ENCODE data around the gene PTMS.
A peak's percentile ranks its signal among the peaks of the same experiment; 100 is the strongest.

PTMS gene

GRCh38 chr12:6752167-6752920 is 13.8 kb upstream of the PTMS start:
- DNase-seq (ENCODE audit: low read depth), result no peak

- DNase-seq (ENCODE audit: low read depth), result peak; percentile 94
These were observed 13.0 kb upstream of the PTMS start, which contains the start of gene MLF2 for GRCh38 chr12:6752921-6753771. Gene MLF2, minus strand, starts transcription at chr12:6753141. Its CDS starts 807 bp downstream, at chr12:6752334.

GRCh38 chr12:6753772-6754356 is 12.3 kb upstream of the PTMS start:
- no peak for DNase-seq (ENCODE audit: low read depth)

GRCh38 chr12:6754411-6754810 is 11.8 kb upstream of the PTMS start:
- DNase-seq (ENCODE audit: low read depth), result no peak

- DNase-seq (ENCODE audit: low read depth), result no peak
These were observed 9.0 kb upstream of the PTMS start for GRCh38 chr12:6757028-6757690.

GRCh38 chr12:6758506-6759095 is 7.6 kb upstream of the PTMS start:
- no peak for DNase-seq (ENCODE audit: low read depth)

GRCh38 chr12:6759741-6760140 is 6.4 kb upstream of the PTMS start:
- no peak for DNase-seq (ENCODE audit: low read depth)

GRCh38 chr12:6763380-6763779 is 2.8 kb upstream of the PTMS start:
- DNase-seq (ENCODE audit: low read depth), result no peak

- DNase-seq (ENCODE audit: low read depth), result no peak
These were observed 1.9 kb upstream of the PTMS start for GRCh38 chr12:6764011-6764828.

GRCh38 chr12:6765048-6765633 is 1.0 kb upstream of the PTMS start:
- DNase-seq (ENCODE audit: low read depth), result no peak

- DNase-seq (ENCODE audit: low read depth), result no peak
These were observed 637 bp downstream of the PTMS start for GRCh38 chr12:6766651-6767349.

- DNase-seq (ENCODE audit: low read depth), result no peak
These were observed 1.5 kb downstream of the PTMS start for GRCh38 chr12:6767353-6768319.

- no peak for DNase-seq (ENCODE audit: low read depth)
These were observed 2.3 kb downstream of the PTMS start for GRCh38 chr12:6768437-6768914.

GRCh38 chr12:6768990-6769389 is 2.8 kb downstream of the PTMS start:
- no peak for DNase-seq (ENCODE audit: low read depth)

- no peak for DNase-seq (ENCODE audit: low read depth)
These were observed 3.5 kb downstream of the PTMS start for GRCh38 chr12:6769666-6770065.

- no peak for DNase-seq (ENCODE audit: low read depth)
These were observed 3.9 kb downstream of the PTMS start for GRCh38 chr12:6770094-6770493.

- no peak for DNase-seq (ENCODE audit: low read depth)
These were observed 4.4 kb downstream of the PTMS start for GRCh38 chr12:6770600-6770999.

- no peak for DNase-seq (ENCODE audit: low read depth)
These were observed 4.9 kb downstream of the PTMS start for GRCh38 chr12:6771091-6771495.

Data from activated T-helper 9 cell treated with anti-CD3 and anti-CD28 coated beads, Interleukin-2, amount 50 U/mL, for 16 hours (primary cell).